ENCODE data around the gene IL15.
A peak's percentile ranks its signal among the peaks of the same experiment; 100 is the strongest.
"Not testable (repeated sequence)": the region's sequence is repeated elsewhere in the genome, so short reads cannot be mapped to it uniquely, and the experiment has no call there.

Gene IL15

DNA sequence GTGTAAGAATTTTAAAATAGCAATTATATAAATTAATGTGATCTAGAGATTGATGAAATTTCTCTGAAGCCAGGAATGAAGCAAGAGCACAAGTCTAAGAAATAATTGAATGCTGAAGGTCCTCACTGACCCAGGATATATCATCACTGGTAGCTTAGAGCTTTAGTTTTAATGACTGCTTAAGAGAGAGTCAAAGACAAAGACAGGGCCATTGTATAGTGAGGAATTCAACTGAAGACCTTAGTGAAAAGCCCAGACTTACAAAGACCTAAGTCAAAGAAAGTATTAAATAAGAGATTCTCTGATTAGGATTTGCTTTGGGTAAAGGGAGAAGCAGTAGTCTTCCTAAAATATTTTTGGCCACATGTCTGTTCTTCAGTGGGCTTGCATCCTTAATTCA lies 26.0 kb upstream of the IL15 start:
- Histone ChIP-seq H3K36me3 (ENCODE audit: insufficient read depth, low read length) (no peaks in the 10 kb centered on the region), H2AFZ (ENCODE audit: low read length) (no peak overlapping the region), H3K79me2 (ENCODE audit: insufficient read depth, low read length) (no peaks in the 10 kb centered on the region), H3K9me2 (replicated peaks; ENCODE audit: low read depth, low read length) (no peaks in the 10 kb centered on the region), H3K9me3 (ENCODE audit: insufficient read depth, low read depth, low read length) (no peaks in the 10 kb centered on the region), H3F3A (ENCODE audit: low read depth) (0 out of 2 replicates have a peak, but pooled peaks cover 3% of the 10 kb centered on the region), H3K4me3 (ENCODE audit: low read length, poor library complexity, severe bottlenecking) (no peak overlapping the region), H3K27me3 (ENCODE audit: insufficient read depth, low read length, poor library complexity, severe bottlenecking) (no peaks in the 10 kb centered on the region), H3K4me2 (ENCODE audit: low read depth, low read length, poor library complexity, severe bottlenecking) (no peak overlapping the region), H4K20me1 (ENCODE audit: insufficient read depth, low read length, poor library complexity, severe bottlenecking) (no peaks in the 10 kb centered on the region), H3K4me1 (ENCODE audit: insufficient read depth, low read length, poor library complexity, severe bottlenecking) (peaks cover 8% of the 10 kb centered on the region), H3K9ac (ENCODE audit: low read depth, low read length, poor library complexity, severe bottlenecking) (no peak overlapping the region)
- TF ChIP-seq EZH2phosphoT487 (IDR thresholded peaks at IDR 0.05; ENCODE audit: borderline replicate concordance): no peak
- TF ChIP-seq, protein P1, sequence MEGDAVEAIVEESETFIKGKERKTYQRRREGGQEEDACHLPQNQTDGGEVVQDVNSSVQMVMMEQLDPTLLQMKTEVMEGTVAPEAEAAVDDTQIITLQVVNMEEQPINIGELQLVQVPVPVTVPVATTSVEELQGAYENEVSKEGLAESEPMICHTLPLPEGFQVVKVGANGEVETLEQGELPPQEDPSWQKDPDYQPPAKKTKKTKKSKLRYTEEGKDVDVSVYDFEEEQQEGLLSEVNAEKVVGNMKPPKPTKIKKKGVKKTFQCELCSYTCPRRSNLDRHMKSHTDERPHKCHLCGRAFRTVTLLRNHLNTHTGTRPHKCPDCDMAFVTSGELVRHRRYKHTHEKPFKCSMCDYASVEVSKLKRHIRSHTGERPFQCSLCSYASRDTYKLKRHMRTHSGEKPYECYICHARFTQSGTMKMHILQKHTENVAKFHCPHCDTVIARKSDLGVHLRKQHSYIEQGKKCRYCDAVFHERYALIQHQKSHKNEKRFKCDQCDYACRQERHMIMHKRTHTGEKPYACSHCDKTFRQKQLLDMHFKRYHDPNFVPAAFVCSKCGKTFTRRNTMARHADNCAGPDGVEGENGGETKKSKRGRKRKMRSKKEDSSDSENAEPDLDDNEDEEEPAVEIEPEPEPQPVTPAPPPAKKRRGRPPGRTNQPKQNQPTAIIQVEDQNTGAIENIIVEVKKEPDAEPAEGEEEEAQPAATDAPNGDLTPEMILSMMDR (conservative IDR thresholded peaks at IDR 0.05; ENCODE audit: low read length): no peak

DNA sequence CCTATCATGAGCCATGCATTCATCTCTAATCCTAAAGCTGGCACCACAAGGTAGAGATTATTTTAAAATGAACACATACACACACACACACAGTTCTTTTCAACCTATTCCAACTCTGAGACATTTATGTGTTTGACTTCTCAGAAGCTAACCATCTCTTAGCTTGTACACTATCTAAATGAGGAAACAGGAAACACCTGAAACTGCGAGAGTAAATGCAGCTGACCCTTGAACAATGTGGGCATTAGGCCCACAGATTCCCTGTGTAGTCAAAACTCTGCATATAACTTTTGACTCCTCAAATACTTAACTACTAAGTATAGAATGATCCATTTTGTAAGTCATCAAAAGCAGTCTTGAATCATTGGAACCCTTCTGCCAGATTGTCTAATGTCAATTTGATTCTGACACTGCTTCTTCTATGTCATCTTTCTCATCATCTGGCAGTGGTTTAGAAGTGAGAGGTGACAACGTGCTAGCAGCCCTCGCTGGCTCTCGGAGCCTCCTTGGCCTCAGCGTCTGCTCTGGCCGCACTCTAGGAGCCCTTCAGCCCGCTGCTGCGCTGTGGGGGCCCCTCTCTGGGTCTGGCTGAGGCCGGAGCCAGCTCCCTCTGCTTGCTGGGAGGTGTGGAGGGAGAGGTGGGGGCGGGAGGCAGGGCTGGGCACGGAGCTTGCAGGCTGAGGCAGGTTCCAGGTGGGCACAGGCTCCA lies 21.4 kb upstream of the IL15 start:
- Histone ChIP-seq H3K4me3 (ENCODE audit: low read length, poor library complexity, severe bottlenecking) (peak overlapping the region; percentile 3), H3K79me2 (ENCODE audit: insufficient read depth, low read length) (no peaks in the 10 kb centered on the region), H3K9me2 (replicated peaks; ENCODE audit: low read depth, low read length) (no peaks in the 10 kb centered on the region), H3K9ac (ENCODE audit: low read depth, low read length, poor library complexity, severe bottlenecking) (no peak overlapping the region), H3K27me3 (ENCODE audit: insufficient read depth, low read length, poor library complexity, severe bottlenecking) (no peaks in the 10 kb centered on the region), H3K4me1 (ENCODE audit: insufficient read depth, low read length, poor library complexity, severe bottlenecking) (peaks cover 16% of the 10 kb centered on the region), H3K4me2 (ENCODE audit: low read depth, low read length, poor library complexity, severe bottlenecking) (peak overlapping the region; percentile 50), H2AFZ (ENCODE audit: low read length) (no peak overlapping the region), H3F3A (ENCODE audit: low read depth) (0 out of 2 replicates have a peak, but pooled peaks cover 3% of the 10 kb centered on the region), H4K20me1 (ENCODE audit: insufficient read depth, low read length, poor library complexity, severe bottlenecking) (no peaks in the 10 kb centered on the region), H3K36me3 (ENCODE audit: insufficient read depth, low read length) (no peaks in the 10 kb centered on the region), H3K9me3 (ENCODE audit: insufficient read depth, low read depth, low read length) (no peaks in the 10 kb centered on the region)
- TF ChIP-seq, protein P1 (conservative IDR thresholded peaks at IDR 0.05; ENCODE audit: low read length): no peak
- no peak for TF ChIP-seq EZH2phosphoT487 (IDR thresholded peaks at IDR 0.05; ENCODE audit: borderline replicate concordance)

DNA sequence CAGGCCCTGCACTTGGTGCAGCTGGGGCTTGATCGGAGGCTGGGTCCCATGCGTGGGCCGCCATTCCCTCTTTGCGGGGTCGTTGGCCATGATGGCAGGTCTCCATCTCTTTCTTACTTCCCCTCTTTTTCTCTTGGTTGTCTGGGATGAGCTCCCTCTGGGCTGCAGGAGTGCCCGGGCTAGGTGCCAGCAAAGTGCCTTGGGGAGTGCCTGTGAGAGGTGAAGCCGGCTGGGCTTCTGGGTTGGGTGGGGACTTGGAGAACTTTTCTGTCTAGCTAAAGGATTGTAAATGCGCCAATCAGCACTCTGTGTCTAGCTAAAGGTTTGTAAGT lies 20.8 kb upstream of the IL15 start:
- H3K4me3 ChIP-seq (ENCODE audit: low read length, poor library complexity, severe bottlenecking); H2AFZ ChIP-seq (ENCODE audit: low read length); H3K9me3 ChIP-seq (ENCODE audit: insufficient read depth, low read depth, low read length); H3K9ac ChIP-seq (ENCODE audit: low read depth, low read length, poor library complexity, severe bottlenecking); H3K4me2 ChIP-seq (ENCODE audit: low read depth, low read length, poor library complexity, severe bottlenecking); H3K9me2 ChIP-seq (replicated peaks; ENCODE audit: low read depth, low read length); H4K20me1 ChIP-seq (ENCODE audit: insufficient read depth, low read length, poor library complexity, severe bottlenecking); H3K36me3 ChIP-seq (ENCODE audit: insufficient read depth, low read length); H3K27me3 ChIP-seq (ENCODE audit: insufficient read depth, low read length, poor library complexity, severe bottlenecking); H3K79me2 ChIP-seq (ENCODE audit: insufficient read depth, low read length); H3F3A ChIP-seq (ENCODE audit: low read depth): not testable (repeated sequence)
- H3K4me1 ChIP-seq (ENCODE audit: insufficient read depth, low read length, poor library complexity, severe bottlenecking): peaks cover 16% of the 10 kb centered on the region

DNA sequence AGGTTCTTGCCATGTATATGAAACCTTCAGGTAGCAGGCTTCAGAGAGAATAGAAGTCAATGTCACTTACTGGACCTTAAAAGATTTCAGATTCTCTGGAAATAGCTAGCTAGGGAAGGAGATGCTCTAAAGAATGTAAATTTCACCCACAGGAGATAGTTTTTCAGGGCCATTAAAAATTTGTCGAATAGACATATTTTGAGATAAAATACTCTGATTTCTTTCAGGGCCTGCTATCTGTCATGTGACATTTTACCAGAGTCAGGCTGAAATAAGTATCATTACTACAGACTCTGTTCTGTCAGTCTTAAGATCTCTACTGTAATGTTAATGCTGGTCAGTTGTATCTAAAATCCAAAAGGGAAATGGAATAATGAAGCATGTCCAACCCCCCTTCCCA lies 15.7 kb upstream of the IL15 start:
- H3K4me1 ChIP-seq (ENCODE audit: insufficient read depth, low read length, poor library complexity, severe bottlenecking): peaks cover 10% of the 10 kb centered on the region
- H3K4me3 ChIP-seq (ENCODE audit: low read length, poor library complexity, severe bottlenecking): no peak overlapping the region
- H3K36me3 ChIP-seq (ENCODE audit: insufficient read depth, low read length): no peaks in the 10 kb centered on the region
- no peaks in the 10 kb centered on the region for H4K20me1 ChIP-seq (ENCODE audit: insufficient read depth, low read length, poor library complexity, severe bottlenecking)
- H3F3A ChIP-seq (ENCODE audit: low read depth): no peaks in the 10 kb centered on the region
- H2AFZ ChIP-seq (ENCODE audit: low read length): no peak overlapping the region
- H3K27me3 ChIP-seq (ENCODE audit: insufficient read depth, low read length, poor library complexity, severe bottlenecking): no peaks in the 10 kb centered on the region
- TF ChIP-seq, protein P1 (conservative IDR thresholded peaks at IDR 0.05; ENCODE audit: low read length): no peak
- no peak for TF ChIP-seq EZH2phosphoT487 (IDR thresholded peaks at IDR 0.05; ENCODE audit: borderline replicate concordance)
- no peaks in the 10 kb centered on the region for H3K9me2 ChIP-seq (replicated peaks; ENCODE audit: low read depth, low read length)
- H3K79me2 ChIP-seq (ENCODE audit: insufficient read depth, low read length): no peaks in the 10 kb centered on the region
- H3K4me2 ChIP-seq (ENCODE audit: low read depth, low read length, poor library complexity, severe bottlenecking): no peak overlapping the region
- no peaks in the 10 kb centered on the region for H3K9me3 ChIP-seq (ENCODE audit: insufficient read depth, low read depth, low read length)
- H3K9ac ChIP-seq (ENCODE audit: low read depth, low read length, poor library complexity, severe bottlenecking): no peak overlapping the region

Data from Loucy (cell line).